Midbrain (tissue), 1 donor: ENCODE data around the gene HTRA3.
A peak's percentile ranks its signal among the peaks of the same experiment; 100 is the strongest.

Experiments
- DNase-seq: peaks from one replicate; lab custom pipeline; 2025; lab: John Stamatoyannopoulos, UW

The HTRA3 gene

DNA sequence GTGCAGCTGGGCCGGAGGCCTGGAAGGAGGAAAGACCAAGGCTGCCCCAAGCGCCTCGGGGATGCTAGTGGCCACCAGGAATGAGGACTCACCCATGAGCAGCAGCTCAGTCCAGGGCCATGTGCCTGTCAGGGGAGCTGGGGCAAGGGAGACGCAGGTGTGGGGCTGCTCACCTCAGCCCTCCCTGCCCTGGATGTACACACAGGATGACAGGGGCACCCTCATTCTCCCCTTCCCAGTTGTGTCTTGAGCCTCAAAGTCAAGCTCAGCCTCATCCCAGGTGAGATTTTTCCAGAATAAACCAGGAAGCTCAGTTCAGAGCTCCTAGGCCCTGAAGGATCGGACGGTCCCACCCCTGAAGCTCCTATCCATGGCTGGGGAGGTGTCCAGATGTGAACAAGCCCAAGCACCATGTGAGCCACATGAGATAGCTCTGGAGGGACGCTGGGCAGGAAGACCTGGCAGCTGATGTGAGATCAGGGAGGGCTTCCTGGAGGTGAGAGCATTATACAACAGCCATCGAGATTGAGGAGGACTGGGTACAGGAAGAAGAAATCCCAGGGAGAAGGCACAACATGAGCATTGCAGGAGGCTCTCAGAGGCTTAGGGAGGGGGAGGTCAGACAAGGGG is 23.0 kb downstream of the HTRA3 start:
- DNase-seq = no peak

DNA sequence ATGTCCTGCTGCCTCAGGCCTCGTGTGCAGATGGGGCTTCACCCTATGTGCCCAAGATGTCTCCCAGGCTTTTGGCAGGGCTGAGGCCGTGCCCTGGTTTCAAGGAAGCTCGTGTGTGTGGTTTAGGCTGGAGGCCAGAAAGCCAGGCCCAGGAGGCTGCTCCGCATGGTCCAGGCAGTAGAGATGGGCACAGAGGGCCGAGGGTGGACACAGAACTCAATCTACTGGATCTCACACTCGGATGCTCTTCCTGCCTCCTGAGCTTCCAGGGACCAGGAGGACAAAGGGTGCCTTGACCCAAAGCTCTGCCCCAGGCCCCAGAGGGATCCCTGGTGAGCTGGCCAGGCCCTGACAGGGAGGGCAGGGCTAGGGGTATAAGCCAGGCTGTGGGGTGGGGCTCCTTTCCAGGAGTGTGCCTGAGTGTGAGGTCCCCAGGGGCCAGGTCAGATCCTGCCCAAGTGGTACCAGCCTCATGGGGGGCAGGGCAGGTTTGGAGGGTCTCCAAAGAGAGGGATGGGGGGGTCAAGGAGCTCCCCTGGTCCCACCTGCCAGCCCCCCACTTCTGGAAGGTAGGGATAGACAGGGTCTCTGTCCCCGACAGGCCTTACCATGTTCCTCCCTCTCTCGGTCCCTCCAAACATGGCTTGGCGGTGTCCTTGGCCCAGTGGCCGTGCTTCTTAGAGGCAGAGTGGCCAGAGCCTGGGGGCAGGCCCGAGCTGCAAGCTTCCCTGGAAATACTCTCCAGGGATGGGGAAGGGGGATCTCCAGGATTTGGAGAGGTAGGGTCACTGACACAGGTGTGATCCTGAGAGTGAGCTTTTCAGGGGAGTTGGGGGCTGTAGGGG is 23.8 kb downstream of the HTRA3 start:
- no peak for DNase-seq

DNA sequence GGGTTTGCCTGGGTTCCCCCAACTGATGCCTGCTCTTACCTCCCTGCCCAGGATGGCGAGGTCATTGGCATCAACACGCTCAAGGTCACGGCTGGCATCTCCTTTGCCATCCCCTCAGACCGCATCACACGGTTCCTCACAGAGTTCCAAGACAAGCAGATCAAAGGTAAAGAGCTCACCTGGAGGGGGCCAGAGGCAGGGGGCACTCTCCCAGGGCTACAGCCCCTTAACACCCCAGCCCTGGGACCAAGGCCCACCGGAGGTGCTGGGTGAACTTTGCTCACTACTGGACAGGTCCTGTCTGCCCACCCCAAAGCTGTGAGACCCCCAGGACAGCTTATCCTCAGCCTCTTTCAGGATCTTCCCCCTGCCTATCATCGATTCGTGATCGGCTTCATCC is 24.5 kb downstream of the HTRA3 start:
- DNase-seq = no peak

DNA sequence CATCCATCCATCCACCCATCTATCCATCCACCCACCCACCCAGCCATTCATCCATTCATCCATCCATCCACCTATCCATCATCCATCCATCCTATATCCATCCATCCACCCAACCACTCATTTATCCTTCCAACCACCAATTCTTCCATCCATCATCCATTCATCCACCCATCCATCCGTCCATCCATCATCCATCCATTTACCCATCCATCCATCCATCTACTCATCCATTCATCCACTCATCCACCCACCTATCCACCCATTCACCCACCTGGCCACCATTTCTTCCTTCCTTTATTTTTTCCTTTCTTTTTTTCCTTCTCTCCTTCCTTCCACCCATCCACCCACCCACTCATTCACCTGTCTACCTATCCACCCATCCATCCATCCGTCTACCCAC is 25.2 kb downstream of the HTRA3 start:
- no peak for DNase-seq

DNA sequence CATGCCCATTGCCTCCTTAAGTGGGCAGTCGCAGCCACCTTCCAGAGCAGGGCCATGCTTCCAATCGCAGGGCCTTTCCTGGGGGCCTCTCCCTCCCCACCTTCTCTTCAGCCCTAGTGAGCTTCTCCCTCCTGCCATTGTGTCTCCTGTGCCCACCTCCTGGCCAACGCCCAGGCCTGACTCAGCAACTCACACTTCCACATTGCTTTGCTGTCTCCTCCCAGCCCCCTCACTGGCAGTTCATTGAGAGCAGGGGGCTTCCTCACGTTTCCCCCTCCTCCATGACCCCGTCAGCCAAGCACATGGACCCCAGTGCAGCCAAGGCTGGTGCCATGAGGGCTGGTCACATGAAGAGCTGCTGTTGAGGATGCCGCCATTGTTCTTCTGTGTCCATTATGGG is 25.9 kb downstream of the HTRA3 start:
- DNase-seq = no peak

DNA sequence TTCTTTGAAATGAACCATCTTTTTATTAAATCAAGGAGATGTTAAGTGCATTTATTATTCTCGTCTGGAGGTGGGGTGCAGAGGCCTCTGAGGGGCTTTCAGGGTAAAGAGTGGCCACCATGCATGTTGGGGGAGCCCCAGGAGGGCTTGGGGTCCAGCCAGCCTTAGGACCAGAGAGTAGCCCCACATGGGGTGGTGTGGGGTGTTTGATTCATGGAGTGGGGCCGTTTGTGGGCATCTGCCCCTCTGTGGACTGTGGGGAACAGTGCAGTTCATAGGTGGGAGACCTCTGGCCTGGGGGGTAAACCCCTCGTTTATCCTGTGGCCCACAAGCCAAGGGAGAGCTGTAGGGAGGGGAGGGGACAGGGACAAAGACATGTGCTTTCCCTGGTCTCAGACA is 26.9 kb downstream of the HTRA3 start:
- no peak for DNase-seq

DNA sequence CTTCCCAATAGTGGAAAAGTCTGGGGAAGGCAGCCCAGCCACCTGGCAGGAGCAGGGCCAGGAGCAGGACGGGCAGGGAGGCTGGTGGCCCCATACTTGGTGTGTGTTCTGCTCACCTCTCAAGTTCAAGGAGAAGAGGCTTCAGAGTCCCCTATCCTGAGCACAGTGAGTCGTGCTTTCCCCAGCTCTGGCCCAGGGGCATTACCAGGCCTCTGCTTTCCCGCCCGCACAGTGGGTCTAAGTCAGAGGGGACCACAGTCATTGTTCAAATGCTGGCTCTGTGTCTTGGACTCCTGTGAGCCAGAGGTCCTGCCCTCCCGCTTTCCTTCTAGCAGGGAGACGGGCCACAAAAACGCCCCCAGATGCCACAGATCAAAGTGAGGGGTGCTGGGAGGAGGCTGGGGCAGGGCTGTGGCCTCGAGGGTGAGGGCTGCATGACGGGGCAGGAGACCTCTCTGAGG is 27.6 kb downstream of the HTRA3 start:
- DNase-seq = no peak

DNA sequence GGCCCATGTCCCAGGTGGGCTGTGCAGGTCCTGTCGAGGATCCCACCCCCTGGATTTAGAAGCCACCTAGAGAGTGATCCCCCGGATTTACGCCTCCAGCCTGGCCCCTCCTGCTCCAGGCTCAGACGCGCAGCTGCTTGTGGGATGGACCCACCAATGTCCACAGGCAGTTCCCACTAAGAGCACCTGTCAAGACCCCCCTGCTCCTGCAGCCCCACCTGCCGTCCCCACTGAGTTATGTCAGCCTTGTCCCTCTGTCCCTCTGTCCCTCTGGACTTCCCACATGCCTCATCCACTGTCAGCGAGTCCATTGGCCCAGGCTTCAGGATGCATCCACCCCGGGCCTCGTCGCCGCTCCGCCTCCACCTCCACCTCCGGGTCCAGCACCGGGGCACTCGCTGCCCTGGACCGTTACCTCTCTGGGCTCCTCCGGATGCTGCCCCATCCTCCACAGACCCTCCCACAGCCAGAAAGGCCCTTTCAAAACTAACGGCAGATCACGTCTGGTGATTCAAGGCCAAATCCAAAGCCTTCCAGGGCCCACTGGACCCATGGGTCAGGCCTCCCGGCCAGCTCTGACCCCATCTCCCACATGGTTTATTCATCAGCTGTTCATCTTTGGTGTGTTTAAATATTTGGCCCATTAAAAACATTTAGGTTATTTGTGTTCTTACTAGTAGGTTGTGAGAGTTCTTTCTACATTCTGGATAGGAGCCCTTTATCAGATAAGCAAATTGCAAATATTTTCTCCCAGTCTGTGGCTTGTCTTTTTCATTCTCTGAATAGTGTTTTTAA is 28.3 kb downstream of the HTRA3 start:
- DNase-seq = no peak

DNA sequence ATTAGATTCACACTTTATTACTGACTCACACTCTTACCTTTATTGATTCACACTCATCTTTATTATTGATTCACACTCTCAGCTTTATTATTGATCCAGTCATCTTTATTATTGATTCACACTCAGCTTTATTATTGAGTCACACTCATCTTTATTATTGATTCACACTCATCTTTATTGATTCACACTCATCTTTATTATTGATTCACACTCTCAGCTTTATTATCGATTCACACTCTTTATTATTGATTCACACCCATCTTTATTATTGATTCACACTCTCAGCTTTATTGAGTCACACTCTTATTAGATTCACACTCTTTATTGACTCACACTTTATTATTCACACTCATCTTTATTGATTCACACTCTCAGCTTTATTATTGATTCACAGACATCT is 31.3 kb downstream of the HTRA3 start:
- no peak for DNase-seq

DNA sequence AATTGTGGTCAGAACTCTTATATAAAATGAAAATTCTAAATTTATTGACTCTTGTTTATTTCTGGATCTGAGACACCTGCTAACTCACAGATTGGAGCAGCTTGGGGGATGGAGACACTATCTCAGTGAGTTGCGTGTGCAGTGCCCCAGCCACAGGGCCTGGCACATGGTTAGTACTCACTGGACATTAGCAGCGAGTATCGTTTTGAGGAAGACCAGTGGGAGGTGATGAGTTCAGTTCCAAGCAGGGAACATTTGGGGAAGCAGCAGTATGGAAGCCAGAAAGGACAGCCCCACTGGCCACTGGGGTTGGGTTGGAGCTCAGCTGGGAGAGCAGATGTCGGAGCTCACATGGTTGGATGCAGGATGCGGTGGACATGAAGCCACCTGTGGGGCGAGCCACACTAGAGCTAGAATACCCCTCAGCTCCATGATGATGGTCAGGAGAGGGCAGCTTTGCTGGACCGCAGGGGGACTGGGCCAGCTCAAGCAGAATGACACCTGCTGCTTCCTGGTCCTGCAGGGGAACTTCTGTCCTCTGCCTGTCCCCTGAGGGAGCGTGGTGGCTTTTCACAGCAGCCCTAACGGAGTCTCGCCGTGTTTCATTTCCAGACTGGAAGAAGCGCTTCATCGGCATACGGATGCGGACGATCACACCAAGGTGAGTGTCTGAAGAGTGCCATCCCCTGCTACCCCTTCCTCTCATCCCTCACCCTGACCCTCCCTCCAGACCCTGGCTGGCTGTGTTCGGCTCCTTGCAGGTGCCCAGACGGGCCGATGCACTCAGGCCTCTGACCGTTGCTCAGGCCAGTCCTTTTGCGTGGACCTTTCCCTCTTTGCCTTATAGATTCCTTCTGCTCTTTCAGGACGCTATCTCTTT is 32.5 kb downstream of the HTRA3 start:
- DNase-seq = no peak

DNA sequence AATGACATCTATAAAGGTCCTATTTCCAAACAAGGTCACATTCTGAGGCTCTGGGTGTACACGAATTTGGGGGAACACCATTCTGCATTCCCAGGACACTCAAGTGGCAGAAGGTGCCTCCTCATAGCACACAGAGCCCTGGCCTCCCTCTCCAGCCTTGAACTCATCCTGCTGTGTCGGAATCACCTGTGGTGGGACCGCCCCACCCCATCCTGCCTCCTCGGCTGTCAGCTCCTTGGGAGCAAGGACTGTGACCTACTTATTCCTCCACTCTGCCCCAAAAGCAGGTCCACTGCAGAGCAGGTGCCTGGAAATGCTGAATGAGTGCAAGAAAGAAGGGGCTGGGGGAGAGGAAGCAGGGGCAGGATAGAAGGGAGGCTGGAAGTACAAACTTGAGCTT is 33.5 kb downstream of the HTRA3 start:
- DNase-seq = no peak

DNA sequence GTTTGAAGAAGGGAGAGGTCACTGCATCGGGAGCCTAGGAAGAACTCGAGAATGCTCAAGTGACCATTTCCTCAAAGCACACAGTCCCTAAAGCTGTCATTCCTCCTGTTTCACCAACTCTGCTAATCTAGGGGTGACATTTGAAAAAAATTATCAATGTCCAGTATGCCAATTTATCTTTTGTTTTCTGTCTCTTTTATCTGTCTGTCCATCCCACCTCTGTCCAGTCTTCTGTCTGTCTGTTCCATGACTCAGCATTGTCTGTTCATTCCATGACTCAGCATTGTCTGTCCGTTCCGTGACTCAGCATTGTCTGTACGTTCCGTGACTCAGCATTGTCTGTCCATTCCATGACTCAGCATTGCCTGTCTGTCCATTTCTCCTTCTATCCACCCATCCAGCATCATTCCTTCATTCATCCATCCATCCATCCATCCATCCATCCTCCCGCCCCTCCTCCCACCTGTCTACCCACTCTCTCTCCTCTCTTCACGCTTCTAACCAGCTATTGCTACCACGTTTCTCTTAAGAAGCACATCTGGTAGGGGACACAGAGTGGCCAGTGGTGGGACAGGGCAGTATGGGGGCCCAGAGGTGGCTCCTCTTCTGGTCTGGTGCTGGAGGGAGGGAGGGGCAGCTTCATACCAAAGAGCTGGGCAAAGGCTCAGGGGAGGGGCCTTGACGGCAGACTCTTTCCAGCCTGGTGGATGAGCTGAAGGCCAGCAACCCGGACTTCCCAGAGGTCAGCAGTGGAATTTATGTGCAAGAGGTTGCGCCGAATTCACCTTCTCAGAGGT is 34.1 kb downstream of the HTRA3 start:
- peak; percentile 3 for DNase-seq

DNA sequence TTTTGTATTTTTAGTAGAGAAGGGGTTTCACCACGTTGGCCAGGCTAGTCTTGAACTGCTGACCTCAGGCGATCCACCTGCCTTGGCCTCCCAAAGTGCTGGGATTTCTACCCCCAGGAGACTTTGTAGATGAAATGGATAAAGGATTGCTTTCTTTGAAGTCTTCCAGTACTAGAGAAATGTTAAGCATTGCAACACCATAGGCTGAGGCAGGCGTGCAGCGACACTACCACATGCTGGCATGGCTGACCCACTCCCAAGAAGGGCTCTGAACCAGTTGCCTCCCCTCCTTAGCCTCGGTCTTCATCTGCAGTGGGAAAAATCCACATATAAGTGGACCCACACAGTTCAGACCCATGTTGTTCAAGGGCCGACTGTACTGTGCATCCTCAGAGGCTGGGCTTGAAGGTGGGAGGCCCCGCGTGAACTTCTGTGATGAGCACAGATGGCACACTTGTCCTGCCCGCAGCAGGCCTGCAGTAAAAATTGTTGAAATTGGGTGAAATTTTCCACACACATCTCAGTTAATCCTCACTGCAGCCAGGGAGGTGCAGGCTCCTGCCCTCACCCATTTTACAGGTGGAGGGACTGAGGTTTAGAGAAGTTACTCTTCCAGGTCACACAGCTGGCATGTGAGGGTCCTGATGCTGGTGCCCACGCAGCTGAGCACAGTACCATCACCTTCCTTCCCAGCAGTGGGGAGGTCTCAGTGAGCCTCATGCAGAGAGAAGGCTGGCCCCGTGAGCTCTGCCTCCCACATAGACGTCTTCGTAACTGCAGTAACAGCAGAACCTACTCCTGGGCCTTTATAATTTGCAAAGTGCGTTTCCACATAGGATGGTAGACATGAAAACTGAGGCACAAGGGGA is 35.5 kb downstream of the HTRA3 start:
- DNase-seq = no peak

DNA sequence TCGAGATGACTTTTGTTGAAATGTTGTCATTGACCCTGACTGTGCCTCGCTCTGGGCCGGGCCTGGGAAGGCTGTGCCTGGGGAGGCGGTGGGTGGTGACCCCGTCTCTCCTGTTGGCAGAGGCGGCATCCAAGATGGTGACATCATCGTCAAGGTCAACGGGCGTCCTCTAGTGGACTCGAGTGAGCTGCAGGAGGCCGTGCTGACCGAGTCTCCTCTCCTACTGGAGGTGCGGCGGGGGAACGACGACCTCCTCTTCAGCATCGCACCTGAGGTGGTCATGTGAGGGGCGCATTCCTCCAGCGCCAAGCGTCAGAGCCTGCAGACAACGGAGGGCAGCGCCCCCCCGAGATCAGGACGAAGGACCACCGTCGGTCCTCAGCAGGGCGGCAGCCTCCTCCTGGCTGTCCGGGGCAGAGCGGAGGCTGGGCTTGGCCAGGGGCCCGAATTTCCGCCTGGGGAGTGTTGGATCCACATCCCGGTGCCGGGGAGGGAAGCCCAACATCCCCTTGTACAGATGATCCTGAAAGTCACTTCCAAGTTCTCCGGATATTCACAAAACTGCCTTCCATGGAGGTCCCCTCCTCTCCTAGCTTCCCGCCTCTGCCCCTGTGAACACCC is 36.4 kb downstream of the HTRA3 start:
- no peak for DNase-seq

DNA sequence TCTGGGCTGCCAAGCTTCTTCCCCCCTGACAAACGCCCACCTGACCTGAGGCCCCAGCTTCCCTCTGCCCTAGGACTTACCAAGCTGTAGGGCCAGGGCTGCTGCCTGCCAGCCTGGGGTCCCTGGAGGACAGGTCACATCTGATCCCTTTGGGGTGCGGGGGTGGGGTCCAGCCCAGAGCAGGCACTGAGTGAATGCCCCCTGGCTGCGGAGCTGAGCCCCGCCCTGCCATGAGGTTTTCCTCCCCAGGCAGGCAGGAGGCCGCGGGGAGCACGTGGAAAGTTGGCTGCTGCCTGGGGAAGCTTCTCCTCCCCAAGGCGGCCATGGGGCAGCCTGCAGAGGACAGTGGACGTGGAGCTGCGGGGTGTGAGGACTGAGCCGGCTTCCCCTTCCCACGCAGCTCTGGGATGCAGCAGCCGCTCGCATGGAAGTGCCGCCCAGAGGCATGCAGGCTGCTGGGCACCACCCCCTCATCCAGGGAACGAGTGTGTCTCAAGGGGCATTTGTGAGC is 37.0 kb downstream of the HTRA3 start:
- no peak for DNase-seq

DNA sequence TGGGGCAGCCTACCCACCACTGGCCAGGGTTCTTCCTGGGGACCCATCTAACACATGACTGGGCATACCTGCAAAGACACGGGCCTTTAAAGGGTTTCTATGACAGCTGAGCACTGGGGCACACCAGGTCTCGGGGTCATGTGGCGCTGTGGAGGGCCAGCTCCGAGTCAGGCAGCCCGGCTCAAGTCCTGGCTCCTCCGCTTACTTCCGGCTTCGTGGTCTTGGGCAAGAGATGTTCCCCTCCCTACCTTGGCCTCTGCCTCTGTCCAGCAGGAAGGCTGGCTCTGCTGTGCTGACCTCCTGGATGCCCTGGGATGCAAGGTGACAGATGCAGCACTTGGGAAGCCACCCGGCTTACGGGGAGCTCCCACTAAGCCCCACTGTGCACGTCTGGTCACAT is 37.6 kb downstream of the HTRA3 start:
- no peak for DNase-seq

DNA sequence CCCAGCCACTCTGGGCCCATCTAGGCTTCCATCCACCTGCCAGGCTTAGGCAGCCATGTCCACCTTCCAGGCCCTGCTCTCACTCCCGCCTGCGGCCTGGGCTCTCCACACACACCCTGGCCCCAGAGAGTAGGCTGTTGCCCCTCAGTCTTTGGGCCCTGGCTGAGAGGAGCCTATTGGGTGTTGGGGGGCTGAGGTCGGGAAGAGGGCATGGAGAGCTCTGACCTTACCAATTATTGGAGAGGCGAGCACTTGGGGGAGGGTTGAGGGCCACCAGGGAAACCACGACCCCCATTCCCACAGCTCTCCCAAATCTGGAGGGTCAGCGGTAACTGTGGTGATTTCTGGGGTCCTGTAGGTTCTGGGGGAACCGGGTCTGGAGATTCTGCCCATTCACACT is 38.2 kb downstream of the HTRA3 start:
- no peak for DNase-seq

DNA sequence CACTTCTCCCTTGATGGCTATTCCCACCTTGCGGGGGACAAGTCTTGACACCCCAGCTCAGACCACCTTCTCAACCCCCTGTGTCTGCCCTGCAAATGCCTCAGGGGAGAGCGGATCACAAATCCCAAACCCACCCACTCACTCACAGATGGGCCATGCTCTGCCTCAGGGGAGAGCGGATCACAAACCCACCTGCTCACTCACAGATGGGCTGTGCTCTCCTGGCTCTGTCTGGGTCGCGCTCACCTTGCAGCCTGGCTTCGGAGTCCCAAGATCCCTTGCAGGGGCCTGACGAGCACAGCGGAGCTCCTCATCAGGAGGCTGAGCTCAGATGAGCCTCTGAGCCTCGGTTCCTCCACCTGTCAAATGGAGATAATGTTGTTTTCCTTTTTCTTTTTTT is 38.6 kb downstream of the HTRA3 start:
- no peak for DNase-seq
